Motor neuron (in vitro differentiated cells): Measurements from ENCODE around the gene PKD1L1. TPM values are rescaled to one million over a fixed set of nuclear protein-coding genes. Genes with fewer than 3 reads are reported as not detected.

Experiments
- ATAC-seq, 8 experiments: fragments of 200-7000 bp; cut with Tn5 transposase; replicated peaks in 6 of 8; 2 replicates each; pipeline ENCODE4 v1.8.0; 2021; ENCODE audit warnings: mild to moderate bottlenecking in 8 of 8, moderate library complexity in 8 of 8
- H3K27ac ChIP-seq, 2 donors: fragments of 250-450 bp; sonication (Bioruptor Pico); 2 replicates each; pipeline ENCODE4 v1.9.0; 2021; ENCODE audit warnings: antibody characterized with exemption in 2 of 2, mild to moderate bottlenecking in 2 of 2, moderate library complexity in 1 of 2
- H3K4me1 ChIP-seq, 2 donors: fragments of 250-450 bp; sonication (Bioruptor Pico); replicated peaks in 1 of 2; 2 replicates each; pipeline ENCODE4 v1.6.1; 2021; ENCODE audit warnings: antibody characterized with exemption in 2 of 2, mild to moderate bottlenecking in 2 of 2, moderate library complexity in 1 of 2
- H3K4me3 ChIP-seq, 5 donors: fragments of 250-450 bp; sonication (Bioruptor Pico); 2 replicates each; pipeline ENCODE4 v1.9.0; 2021; ENCODE audit warnings: antibody characterized with exemption in 5 of 5, mild to moderate bottlenecking in 5 of 5, moderate library complexity in 4 of 5
- WGBS, 10 experiments: fragments of 450-650 bp; shearing (Covaris generic); methylation state at CpG; one replicate each; pipeline ENCODE4 v1.0.0; 2022; 5-methylcytosine and 5-hydroxymethylcytosine counted together
- in situ Hi-C, 9 experiments: fragments of 400-800 bp; cut with MboI; loops; one replicate each; pipeline ENCODE4 v1.15.0; 2021; ENCODE audit warnings: low sequenced_read_pairs in 9 of 9, low pct_unique_long_range_greater_than_20kb in 2 of 9; ENCODE audit not compliant: unreplicated experiment in 9 of 9
- total RNA-seq, 8 experiments: library from RNA; unstranded; fragments of 300-600 nt; gene quantifications; 2 replicates each; pipeline versions ENCODE4 v1.2.3 to v1.2.4, GENCODE V29; 2022

The PKD1L1 gene
- total RNA-seq, 8 experiments from 2014 or later = 0.09 to 1.6 (median 0.32) TPM; not detected in 1

GRCh38 chr7:47979145-47979831 lies 31.0 kb upstream of the PKD1L1 start, which contains the start of gene HUS1:
Gene HUS1 (minus strand): TSS chr7:47979615. CDS start chr7:47979519, 96 bp downstream.
- 0 to 27% (median 7%) methylated on average over 3 to 9 of the region's 62 CpGs; no CpG with 5 or more reads in 6 of the 10 experiments for WGBS, 10 experiments
- Histone ChIP-seq H3K27ac (peak within 1 kb of the TSS; percentile 47 to 90), H3K4me1 (peaks cover 4 to 15% of the 10 kb centered on the region in 2 donors), H3K4me3 (peak within 1 kb of the TSS; percentile 46 to 68 (median 52))
- peak; percentile 94 to 98 (median 96) for ATAC-seq
- in situ Hi-C loops = loop anchor here in 3 of 9 experiments (25.0 kb wide), 2 partner anchors 108 to 133 kb away; partner anchors contain the start of gene UPP1 (in 2 of the 3)

GRCh38 chr7:47978790-47979144 lies 30.5 kb upstream of the PKD1L1 start:
- Histone ChIP-seq H3K4me1 (peaks cover 4 to 15% of the 10 kb centered on the region in 2 donors), H3K4me3 (peak overlapping the region; percentile 46 to 68 (median 52)), H3K27ac (peak overlapping the region; percentile 47 to 90)
- in situ Hi-C loops = loop anchor here in 3 of 9 experiments (25.0 kb wide), 2 partner anchors 109 to 134 kb away; partner anchors contain the start of gene UPP1 (in 2 of the 3)
- WGBS, 10 experiments = 0 to 33% (median 10%) methylated on average over 2 to 4 of the region's 4 CpGs; no CpG with 5 or more reads in 1 of the 10 experiments
- no peak for ATAC-seq

- 0 to 100% (median 100%) methylated on average over 1 of the region's 1 CpG; no CpG with 5 or more reads in 3 of the 10 experiments for WGBS, 10 experiments
- no peak overlapping the region for H3K27ac ChIP-seq
- no peak for ATAC-seq
- H3K4me1 ChIP-seq = peaks cover 4 to 10% of the 10 kb centered on the region in 2 donors
- H3K4me3 ChIP-seq = no peak overlapping the region
- in situ Hi-C loops = no loop called here
These were observed 25.5 kb upstream of the PKD1L1 start for GRCh38 chr7:47973739-47974138.

GRCh38 chr7:47970761-47971160 lies 22.5 kb upstream of the PKD1L1 start:
- H3K27ac ChIP-seq = no peak overlapping the region
- no peak for ATAC-seq
- no peak overlapping the region for H3K4me3 ChIP-seq
- peaks cover 0 to 2% of the 10 kb centered on the region in 2 donors for H3K4me1 ChIP-seq
- 33 to 100% (median 71%) methylated on average over 1 of the region's 1 CpG; no CpG with 5 or more reads in 3 of the 10 experiments for WGBS, 10 experiments
- in situ Hi-C loops = no loop called here

- no peak overlapping the region for H3K27ac ChIP-seq
- no peak overlapping the region for H3K4me3 ChIP-seq
- ATAC-seq = peak; percentile 77 to 98 (median 86)
- H3K4me1 ChIP-seq = peaks cover 0 to 2% of the 10 kb centered on the region in 2 donors
- in situ Hi-C loops = no loop called here
- 30 to 94% (median 69%) methylated on average over 1 to 5 of the region's 5 CpGs; no CpG with 5 or more reads in 1 of the 10 experiments for WGBS, 10 experiments
These were observed 20.8 kb upstream of the PKD1L1 start for GRCh38 chr7:47968847-47969774.

- 53 to 100% (median 86%) methylated on average over 1 to 2 of the region's 2 CpGs for WGBS, 10 experiments
- peaks cover 0 to 2% of the 10 kb centered on the region in 2 donors for H3K4me1 ChIP-seq
- no peak overlapping the region for H3K27ac ChIP-seq
- in situ Hi-C loops = no loop called here
- ATAC-seq = no peak
- no peak overlapping the region for H3K4me3 ChIP-seq
These were observed 19.4 kb upstream of the PKD1L1 start for GRCh38 chr7:47967708-47968107.

GRCh38 chr7:47967123-47967522 lies 18.9 kb upstream of the PKD1L1 start:
- in situ Hi-C loops = no loop called here
- no peak overlapping the region for H3K4me3 ChIP-seq
- H3K4me1 ChIP-seq = peaks cover 0 to 2% of the 10 kb centered on the region in 2 donors
- WGBS, 10 experiments = 67 to 100% (median 90%) methylated on average over 1 to 4 of the region's 5 CpGs; no CpG with 5 or more reads in 3 of the 10 experiments
- H3K27ac ChIP-seq = no peak overlapping the region
- no peak for ATAC-seq

GRCh38 chr7:47965456-47965855 lies 17.2 kb upstream of the PKD1L1 start:
- 80 to 100% (median 100%) methylated on average over 1 to 3 of the region's 5 CpGs; no CpG with 5 or more reads in 7 of the 10 experiments for WGBS, 10 experiments
- Histone ChIP-seq H3K4me3 (no peak overlapping the region), H3K4me1 (peaks cover 0 to 2% of the 10 kb centered on the region in 2 donors), H3K27ac (no peak overlapping the region)
- no peak for ATAC-seq
- in situ Hi-C loops = no loop called here

- in situ Hi-C loops = no loop called here
- no peak overlapping the region for H3K27ac ChIP-seq
- 80 to 100% (median 100%) methylated on average over 1 to 2 of the region's 3 CpGs; no CpG with 5 or more reads in 5 of the 10 experiments for WGBS, 10 experiments
- no peak overlapping the region for H3K4me3 ChIP-seq
- ATAC-seq = no peak
- H3K4me1 ChIP-seq = no peaks in the 10 kb centered on the region
These were observed 14.0 kb upstream of the PKD1L1 start for GRCh38 chr7:47962262-47962661.

GRCh38 chr7:47957156-47957555 lies 8.9 kb upstream of the PKD1L1 start:
- H3K4me3 ChIP-seq = no peak overlapping the region
- ATAC-seq = no peak
- in situ Hi-C loops = no loop called here
- 60 to 91% (median 85%) methylated on average over 3 to 6 of the region's 6 CpGs for WGBS, 10 experiments
- H3K27ac ChIP-seq = no peak overlapping the region
- H3K4me1 ChIP-seq = no peaks in the 10 kb centered on the region

GRCh38 chr7:47956220-47956619 lies 8.0 kb upstream of the PKD1L1 start:
- H3K4me3 ChIP-seq = no peak overlapping the region
- 50 to 100% (median 100%) methylated on average over 1 to 5 of the region's 6 CpGs; no CpG with 5 or more reads in 3 of the 10 experiments for WGBS, 10 experiments
- H3K4me1 ChIP-seq = no peaks in the 10 kb centered on the region
- H3K27ac ChIP-seq = no peak overlapping the region
- in situ Hi-C loops = no loop called here
- no peak for ATAC-seq

GRCh38 chr7:47954231-47954911 lies 6.1 kb upstream of the PKD1L1 start:
- 0 to 100% (median 88%) methylated on average over 1 to 4 of the region's 4 CpGs; no CpG with 5 or more reads in 2 of the 10 experiments for WGBS, 10 experiments
- peaks cover 0 to 4% of the 10 kb centered on the region in 2 donors for H3K4me1 ChIP-seq
- H3K27ac ChIP-seq = no peak overlapping the region
- H3K4me3 ChIP-seq = no peak overlapping the region
- ATAC-seq = no peak
- in situ Hi-C loops = no loop called here
